Prostate gland (tissue), 2 donors: ENCODE data around the gene ANO5.

Experiments used
- POLR2A ChIP-seq: fragments of 450-650 bp; IDR thresholded peaks from one replicate; pipeline ENCODE4 v1.6.1; 2016; ENCODE audit warnings: antibody characterized with exemption, mild to moderate bottlenecking
- TF ChIP-seq, protein P1 (sequence below), 4 experiments: fragments of 200-600 bp in 2 of 4; fragments of 450-650 bp in 2 of 4; sonication (generic) in 2 of 4; IDR thresholded peaks; 1 replicate in 3 of 4; 2 replicates in 1 of 4; pipeline ENCODE4 v1.5.1; 2016 to 2019; ENCODE audit warnings: antibody characterized with exemption in 4 of 4, mild to moderate bottlenecking in 2 of 4, moderate library complexity in 2 of 4

- no peak for TF ChIP-seq POLR2A
- TF ChIP-seq, protein P1, sequence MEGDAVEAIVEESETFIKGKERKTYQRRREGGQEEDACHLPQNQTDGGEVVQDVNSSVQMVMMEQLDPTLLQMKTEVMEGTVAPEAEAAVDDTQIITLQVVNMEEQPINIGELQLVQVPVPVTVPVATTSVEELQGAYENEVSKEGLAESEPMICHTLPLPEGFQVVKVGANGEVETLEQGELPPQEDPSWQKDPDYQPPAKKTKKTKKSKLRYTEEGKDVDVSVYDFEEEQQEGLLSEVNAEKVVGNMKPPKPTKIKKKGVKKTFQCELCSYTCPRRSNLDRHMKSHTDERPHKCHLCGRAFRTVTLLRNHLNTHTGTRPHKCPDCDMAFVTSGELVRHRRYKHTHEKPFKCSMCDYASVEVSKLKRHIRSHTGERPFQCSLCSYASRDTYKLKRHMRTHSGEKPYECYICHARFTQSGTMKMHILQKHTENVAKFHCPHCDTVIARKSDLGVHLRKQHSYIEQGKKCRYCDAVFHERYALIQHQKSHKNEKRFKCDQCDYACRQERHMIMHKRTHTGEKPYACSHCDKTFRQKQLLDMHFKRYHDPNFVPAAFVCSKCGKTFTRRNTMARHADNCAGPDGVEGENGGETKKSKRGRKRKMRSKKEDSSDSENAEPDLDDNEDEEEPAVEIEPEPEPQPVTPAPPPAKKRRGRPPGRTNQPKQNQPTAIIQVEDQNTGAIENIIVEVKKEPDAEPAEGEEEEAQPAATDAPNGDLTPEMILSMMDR (IDR thresholded peaks at IDR 0.05), result no peak
Observed at GRCh38 chr11:22193348-22194051, 615 bp downstream of the ANO5 start.
